Activated CD8-positive, alpha-beta memory T cell treated with anti-CD3 and anti-CD28 coated beads for 24 hours (primary cell): ENCODE data around the gene HSPA9.

Experiments used
- DNase-seq: peaks from one replicate; pipeline ENCODE4 v3.0.0-alpha.2; 2020

The HSPA9 gene

GRCh38 chr5:138575194-138576015 lies at the start of gene HSPA9:
Gene HSPA9, minus strand, starts transcription at chr5:138575401. Its CDS starts 83 bp downstream, at chr5:138575318.
- DNase-seq = peak; percentile 100

GRCh38 chr5:138623053-138623452 lies 47.9 kb upstream of the HSPA9 start:
- DNase-seq = no peak

GRCh38 chr5:138622051-138622450 lies 46.9 kb upstream of the HSPA9 start:
- DNase-seq = no peak

GRCh38 chr5:138620663-138621224 lies 45.5 kb upstream of the HSPA9 start:
- DNase-seq = no peak

GRCh38 chr5:138616508-138616907 lies 41.3 kb upstream of the HSPA9 start:
- DNase-seq = no peak

GRCh38 chr5:138615461-138615860 lies 40.3 kb upstream of the HSPA9 start:
- DNase-seq = no peak

DNA sequence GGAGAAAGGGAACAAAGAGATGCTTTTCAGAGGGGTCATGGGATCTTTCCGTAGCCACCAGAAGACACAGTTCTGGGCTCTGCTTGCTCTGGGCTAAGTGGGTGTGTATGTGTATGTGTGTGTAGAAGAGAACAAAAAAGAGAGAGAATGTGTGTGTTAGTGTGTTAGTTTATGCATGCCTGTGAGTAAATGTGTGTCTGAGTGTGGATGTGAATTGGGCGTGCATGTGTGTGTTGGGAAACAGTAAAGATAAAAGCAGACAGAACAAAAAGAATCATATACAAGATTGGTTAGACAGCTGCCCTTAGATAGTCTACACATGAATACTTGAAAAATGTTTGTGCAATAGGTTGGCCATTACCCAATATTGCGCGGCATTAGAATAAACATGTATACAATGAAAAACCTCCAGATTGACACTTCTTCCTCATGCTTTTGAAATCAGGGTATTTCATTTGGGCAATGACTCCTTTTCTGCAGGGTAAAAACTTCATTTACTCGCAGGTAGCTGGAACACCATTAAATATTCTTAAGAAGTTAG lies 36.5 kb upstream of the HSPA9 start:
- no peak for DNase-seq

- DNase-seq = no peak
Measured at GRCh38 chr5:138610918-138611677, 35.9 kb upstream of the HSPA9 start.

GRCh38 chr5:138610415-138610917 lies 35.3 kb upstream of the HSPA9 start:
- no peak for DNase-seq

- DNase-seq = no peak
Measured at GRCh38 chr5:138606378-138607064, 31.3 kb upstream of the HSPA9 start.

DNA sequence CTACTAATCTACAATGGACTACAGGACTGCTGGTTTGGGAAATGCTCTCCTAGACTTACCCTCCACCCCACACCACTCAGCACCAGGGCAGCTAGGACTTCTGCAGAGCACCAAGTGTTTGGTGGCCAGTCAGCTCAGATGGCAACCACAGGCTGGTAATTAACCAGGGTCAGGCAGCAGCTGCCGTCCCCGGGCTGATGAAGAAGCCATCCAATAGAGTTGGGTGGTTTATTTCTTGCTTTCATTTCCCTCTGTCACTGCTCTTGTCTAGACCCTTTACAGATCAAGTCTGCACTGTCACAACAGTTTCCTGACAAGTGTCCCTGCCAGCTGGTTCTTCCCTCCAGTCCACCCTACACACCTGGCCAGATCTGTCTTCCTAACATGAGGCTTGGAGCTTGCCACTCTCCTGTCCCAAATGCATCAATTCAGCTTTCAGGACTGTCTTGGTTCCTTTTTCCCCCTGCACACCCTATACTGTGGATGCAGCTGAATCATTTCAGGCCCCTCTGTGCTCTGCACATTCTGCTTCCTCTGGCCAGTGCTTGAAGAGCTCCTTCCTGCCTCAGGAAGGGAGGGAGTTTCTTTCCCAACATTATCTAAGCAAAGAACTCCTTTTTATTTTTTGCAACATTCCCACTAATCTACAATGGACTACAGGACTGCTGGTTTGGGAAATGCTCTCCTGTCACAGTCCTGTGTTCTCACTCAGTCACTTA lies 30.2 kb upstream of the HSPA9 start:
- DNase-seq = no peak

DNA sequence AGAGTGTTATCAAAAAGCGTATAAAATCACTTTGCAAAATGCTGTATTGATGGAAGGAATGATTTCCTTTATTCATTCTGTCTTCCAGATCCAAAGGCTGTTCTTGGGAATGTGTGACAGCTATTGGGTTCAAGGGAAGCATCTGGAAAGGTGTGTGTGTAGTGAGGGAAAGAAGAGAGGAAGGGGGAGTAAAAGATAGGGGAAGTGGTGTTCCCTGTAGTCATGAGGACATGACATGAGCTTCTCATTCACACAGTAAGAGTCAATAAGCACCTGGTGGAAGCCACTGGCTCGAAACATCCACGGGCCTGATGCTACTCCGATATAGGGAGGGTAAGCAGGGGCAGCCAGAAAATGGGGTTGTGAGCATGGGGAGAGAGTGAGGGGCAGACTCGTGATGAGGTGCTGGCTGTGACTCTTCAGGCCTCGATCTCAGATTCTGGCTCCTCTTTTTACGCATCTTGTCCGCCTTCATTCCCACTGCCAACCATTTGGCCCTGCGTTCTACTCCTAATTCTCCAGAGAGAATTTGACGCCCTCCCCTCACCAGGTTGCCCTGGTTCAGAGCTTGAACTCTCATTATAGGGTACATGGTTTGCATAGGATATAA lies 29.1 kb upstream of the HSPA9 start:
- no peak for DNase-seq

GRCh38 chr5:138603249-138603920 lies 28.2 kb upstream of the HSPA9 start:
- DNase-seq = no peak

DNA sequence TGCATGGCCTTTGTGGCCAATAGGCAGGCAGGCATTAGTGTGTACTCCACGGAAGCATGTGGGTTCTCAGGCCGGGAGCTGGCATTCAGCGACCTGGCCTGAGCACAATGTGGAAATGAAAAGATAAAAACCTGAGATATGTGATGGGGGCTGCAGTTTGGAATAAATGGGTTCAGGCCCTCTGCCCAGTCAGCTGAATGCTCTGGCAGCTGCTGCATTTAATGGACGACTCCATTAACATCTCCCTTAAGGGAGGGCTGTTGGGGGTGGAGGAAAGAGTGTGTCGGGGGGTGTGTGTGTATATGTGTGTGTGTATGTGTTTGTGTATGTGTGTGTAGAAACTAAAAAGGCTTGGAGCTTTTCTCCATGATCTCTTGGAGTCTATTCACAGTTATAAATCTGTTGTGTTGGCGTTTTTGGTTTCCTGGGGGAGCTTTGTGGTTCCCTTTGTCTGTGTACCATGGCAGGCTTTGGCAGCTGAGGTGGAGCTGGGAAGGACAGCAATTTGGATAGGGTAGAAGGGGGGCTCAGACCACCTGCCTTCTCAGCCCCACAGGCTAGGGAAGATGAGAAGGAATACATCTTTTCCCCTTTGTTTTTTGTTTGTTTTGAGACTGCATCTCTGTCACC lies 27.3 kb upstream of the HSPA9 start:
- no peak for DNase-seq

- DNase-seq = no peak
Measured at GRCh38 chr5:138601444-138601843, 26.2 kb upstream of the HSPA9 start.

GRCh38 chr5:138600446-138600845 lies 25.2 kb upstream of the HSPA9 start:
- no peak for DNase-seq

DNA sequence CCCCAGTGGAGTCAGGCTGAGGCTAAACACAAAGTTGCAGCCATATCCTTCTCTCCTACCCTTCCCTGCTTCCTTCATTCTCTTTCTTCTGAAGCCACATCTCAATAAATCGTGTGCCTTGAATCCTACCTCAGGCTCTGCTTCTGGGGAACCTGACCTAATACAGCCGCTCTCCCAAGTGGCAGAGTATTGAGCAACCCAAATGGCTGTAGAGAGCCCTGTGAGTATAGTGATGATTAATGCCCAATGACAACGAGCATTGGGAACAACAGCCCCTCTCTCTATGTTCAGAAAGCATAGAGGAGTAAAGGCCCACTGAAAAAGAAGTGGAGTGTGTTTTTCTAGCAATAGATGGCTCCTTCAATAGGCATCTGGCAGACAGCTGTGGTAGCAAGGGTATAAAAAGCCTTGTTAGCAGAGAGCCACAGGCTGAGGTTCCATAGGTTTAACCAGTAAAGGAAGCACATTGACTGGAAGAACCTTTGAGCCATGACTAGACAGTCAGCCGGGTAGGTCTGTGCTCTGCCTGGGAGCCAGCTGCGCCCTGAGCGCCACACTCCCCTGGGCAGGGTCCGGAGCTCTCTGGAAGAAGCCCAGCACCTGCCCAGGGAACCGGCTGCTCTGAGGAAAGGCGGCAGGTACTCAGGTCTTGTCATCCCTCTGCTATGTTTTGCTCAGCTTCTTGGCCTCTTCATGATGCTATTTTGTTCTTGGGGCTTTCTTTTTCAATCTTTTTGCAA lies 22.6 kb upstream of the HSPA9 start:
- DNase-seq = no peak

GRCh38 chr5:138596105-138596881 lies 21.1 kb upstream of the HSPA9 start:
- DNase-seq = no peak
